HG02840 (cell line): ENCODE results near the gene GABBR1.

Source experiments
- ATAC-seq: cut with Tn5 transposase; IDR thresholded peaks from one replicate; pipeline ENCODE4 v1.9.1; 2021; ENCODE audit warnings: mild to moderate bottlenecking, moderate library complexity, moderate number of reproducible peaks; ENCODE audit not compliant: unreplicated experiment, low FRiP score

Gene GABBR1

GRCh38 chr6:29655658-29656057, 22.7 kb upstream of the GABBR1 start:
- no peak for ATAC-seq

DNA sequence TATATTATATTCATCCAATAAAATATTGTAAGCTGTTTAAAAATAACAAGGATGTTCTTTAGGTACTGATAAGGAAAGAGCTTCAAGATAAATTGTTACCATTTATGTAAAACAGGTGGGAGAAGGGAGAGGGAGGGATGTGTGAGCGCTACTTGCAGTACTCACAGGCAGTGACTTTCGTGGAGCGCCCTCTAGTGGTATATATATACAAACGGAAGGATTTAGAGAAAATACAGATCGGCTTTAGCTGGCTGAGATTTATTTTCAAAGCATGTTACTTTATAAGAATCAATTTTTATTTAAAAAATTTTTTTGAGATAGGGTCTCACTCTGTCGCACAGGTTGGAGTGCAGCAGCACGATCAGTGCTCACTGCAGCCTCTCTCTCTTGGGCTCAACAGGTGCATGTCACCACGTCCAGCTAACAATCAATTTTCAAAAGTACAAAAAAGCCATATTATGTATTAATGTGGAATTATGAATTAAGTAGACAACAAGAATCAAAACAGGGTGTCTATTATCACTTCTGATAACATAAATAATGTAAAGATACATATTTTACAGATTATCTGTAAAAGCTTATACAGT, 20.6 kb upstream of the GABBR1 start:
- no peak for ATAC-seq

DNA sequence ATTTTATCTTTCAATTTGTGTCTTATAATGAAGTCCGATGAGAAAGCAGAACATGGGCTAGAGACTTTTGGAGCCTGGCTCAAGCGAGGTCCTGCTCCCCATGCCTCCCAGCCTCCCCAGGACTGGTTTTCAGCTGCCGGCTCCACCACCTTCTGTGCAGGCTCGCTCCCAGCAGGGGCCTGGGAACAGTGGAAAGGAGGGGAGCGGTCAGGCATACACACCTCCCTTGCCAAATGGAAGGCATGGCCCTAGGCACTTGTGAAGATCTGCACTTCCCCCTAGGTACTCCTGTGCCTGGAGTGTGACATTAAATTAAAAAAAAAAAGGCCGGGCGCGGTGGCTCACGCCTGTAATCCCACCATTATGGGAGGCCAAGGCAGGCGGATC, 19.2 kb upstream of the GABBR1 start:
- no peak for ATAC-seq

DNA sequence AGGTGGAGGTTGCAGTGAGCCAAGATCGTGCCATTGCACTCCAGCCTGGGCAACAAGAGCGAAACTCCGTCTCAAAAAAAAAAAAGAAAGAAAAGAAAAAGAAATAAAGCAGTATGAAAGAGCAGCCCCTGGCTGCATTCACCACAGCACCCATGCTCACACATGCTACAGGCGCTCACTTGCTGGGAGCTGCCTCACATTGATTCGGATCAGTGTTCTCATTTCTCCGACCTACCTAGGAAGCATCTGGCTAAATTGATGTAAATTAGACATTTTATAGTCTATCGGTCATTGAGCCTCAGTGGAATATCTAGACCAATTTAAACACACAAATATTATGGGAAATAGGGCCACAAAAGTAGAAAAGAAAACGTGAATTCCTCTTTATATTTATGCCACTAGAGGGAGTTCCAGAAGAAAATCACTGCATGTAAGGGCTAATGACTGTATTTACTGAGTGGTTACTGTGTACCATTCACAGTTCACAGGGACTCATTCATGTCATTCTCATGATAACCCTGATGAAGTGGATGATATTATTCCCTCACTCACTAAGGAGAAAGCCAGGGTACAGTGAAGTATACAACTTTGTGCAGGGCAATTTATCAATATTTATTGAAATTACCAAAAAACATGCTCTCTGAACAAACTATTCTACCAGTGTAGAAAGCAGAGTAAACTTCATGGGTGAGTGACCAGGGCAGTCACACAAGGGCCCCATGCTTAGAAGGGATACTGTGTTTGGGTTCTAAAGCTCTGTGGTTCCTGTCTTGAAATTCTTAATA, 18.6 kb upstream of the GABBR1 start:
- no peak for ATAC-seq

GRCh38 chr6:29649701-29650673, 17.0 kb upstream of the GABBR1 start:
- ATAC-seq: peak; percentile 93

GRCh38 chr6:29647927-29648642, 15.1 kb upstream of the GABBR1 start:
- no peak for ATAC-seq

GRCh38 chr6:29641430-29642148, 8.6 kb upstream of the GABBR1 start:
- no peak for ATAC-seq

DNA sequence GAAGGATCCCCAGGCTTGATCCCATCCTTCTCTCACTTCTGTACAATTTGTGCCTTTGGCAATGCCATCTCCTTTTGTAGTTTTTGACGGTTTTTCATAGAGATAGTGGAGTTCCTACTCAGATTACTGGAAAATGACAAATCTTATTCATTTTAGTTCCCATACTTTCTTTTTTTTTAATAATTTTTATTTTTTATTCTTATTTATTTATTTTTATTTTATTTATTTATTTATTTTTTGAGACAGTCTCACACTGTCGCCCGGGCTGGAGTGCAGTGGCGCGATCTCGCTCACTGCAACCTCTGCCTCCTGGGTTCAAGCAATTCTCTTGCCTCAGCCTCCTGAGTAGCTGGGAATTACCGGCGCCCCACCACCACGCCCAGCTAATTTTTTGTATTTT, 4.3 kb upstream of the GABBR1 start:
- ATAC-seq: no peak

GRCh38 chr6:29633534-29633905, 537 bp upstream of the GABBR1 start:
- ATAC-seq: no peak

- ATAC-seq: no peak
Observed at GRCh38 chr6:29631860-29632731, 887 bp downstream of the GABBR1 start.

- ATAC-seq: no peak
Observed at GRCh38 chr6:29631209-29631810, 1.7 kb downstream of the GABBR1 start.

DNA sequence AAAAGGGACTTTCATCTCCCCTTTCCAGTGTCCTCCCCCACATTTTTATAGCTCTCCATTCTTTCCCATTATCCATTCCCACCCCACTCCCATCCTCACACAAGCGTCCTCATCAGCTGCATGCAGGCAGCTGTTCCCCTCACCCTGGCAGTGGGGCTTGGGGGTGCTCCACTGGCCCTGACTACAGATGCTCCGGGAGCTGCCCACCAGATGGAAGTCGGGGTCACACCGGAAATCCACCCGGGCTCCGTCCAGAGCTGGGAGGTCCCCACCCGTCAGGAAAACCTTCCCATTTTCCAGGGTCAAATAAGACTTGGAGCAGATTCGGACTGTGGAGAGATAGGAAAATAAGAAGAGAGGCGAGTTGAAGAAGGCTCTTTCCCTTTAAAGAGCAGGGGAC, 2.7 kb downstream of the GABBR1 start:
- no peak for ATAC-seq

GRCh38 chr6:29629571-29629970, 3.4 kb downstream of the GABBR1 start:
- ATAC-seq: no peak

DNA sequence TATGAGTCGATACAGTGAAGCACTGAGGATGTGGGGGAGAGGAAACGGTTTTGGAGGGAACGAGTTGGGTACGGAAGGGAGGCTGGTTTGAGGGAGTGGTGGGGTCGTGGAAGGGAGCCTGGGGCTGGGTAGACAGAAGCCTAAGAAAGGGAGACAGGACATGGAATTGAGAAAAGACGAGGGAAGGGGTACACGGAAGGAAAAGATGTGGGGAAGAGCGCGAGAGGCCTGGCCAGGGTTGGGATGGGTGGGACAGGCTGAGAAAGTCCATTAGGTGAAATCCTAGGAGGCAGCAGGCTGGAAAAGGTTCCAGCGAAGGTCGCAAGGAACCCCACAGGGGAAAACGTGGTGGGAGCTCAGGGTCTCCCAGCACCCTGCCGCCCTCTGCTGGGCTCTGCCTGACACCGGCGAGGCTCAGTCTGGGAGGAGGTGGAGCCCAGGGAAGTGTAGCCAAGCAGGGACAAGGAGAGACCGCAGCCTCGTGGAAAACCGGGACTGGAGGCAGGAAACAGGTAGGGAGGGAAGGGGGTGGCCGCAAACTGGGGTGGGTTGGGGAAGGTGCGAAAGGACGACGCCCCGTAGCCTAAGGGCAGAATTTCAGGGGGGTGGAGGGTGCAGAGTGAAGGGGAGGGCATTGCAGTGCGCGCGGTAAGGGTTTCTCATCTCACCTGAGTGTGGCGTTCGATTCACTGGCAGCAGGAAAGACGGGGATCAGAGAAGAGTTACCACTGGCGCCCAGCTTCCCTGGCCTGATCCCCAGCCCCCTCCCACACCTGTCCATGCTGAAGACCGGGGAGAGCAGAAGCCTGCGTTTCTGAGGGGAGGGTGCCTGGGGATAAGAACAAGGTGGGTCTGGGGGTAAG, 4.3 kb downstream of the GABBR1 start:
- ATAC-seq: no peak

- no peak for ATAC-seq
Observed at GRCh38 chr6:29627755-29628418, 5.1 kb downstream of the GABBR1 start.

GRCh38 chr6:29626948-29627754, 5.8 kb downstream of the GABBR1 start:
- no peak for ATAC-seq
